GM12891 (cell line): Measurements from ENCODE around the gene YDJC.

Experiments used
- PAX5 ChIP-seq: IDR thresholded peaks from 2 replicates; pipeline ENCODE4 v1.6.1; 2011; ENCODE audit warnings: low read length, moderate library complexity, mild to moderate bottlenecking; ENCODE audit not compliant: insufficient read depth, severe bottlenecking
- POLR2A ChIP-seq: IDR thresholded peaks from 2 replicates; pipeline ENCODE4 v1.6.1; 2011; ENCODE audit warnings: low read depth, low read length, control low read depth
- POLR2AphosphoS5 ChIP-seq: IDR thresholded peaks from 2 replicates; pipeline ENCODE4 v1.6.1; 2011; ENCODE audit warnings: low read depth, low read length, control low read depth
- POU2F2 ChIP-seq: IDR thresholded peaks from 2 replicates; pipeline ENCODE4 v1.6.1; 2011; ENCODE audit warnings: low read depth, mild to moderate bottlenecking, control low read depth, low read length, moderate library complexity
- SPI1 ChIP-seq: IDR thresholded peaks from 2 replicates; pipeline ENCODE4 v1.6.1; 2011; ENCODE audit warnings: low read depth, low read length, control low read depth
- TAF1 ChIP-seq: IDR thresholded peaks from 2 replicates; pipeline ENCODE4 v1.6.1; 2011; ENCODE audit warnings: low read depth, low read length, control low read depth

GRCh38 chr22:21677606-21678443 lies 48.0 kb upstream of the YDJC start:
- TF ChIP-seq POLR2AphosphoS5 (no peak), POLR2A (no peak), TAF1 (no peak), SPI1 (no peak), POU2F2 (no peak), PAX5 (no peak)
